Fibroblast of skin of left quadriceps (primary cell): ENCODE data around the gene EPO.
"Not testable (repeated sequence)": the region's sequence is repeated elsewhere in the genome, so short reads cannot be mapped to it uniquely, and the experiment has no call there.

Source experiments
- DNase-seq, 2 experiments: peaks; one replicate each; pipeline ENCODE4 v3.0.0-alpha.2; 2013; ENCODE audit warnings: low read depth in 2 of 2

Gene EPO

GRCh38 chr7:100705320-100705752 lies 14.9 kb upstream of the EPO start:
- peak; percentile 36 to 37 for DNase-seq

GRCh38 chr7:100705753-100706671 lies 14.3 kb upstream of the EPO start, which contains the start of gene POP7:
POP7 (plus strand) TSS chr7:100706121; CDS start chr7:100706831, 710 bp downstream.
- peak; percentile 96 to 97 for DNase-seq

GRCh38 chr7:100706672-100707311 lies 13.5 kb upstream of the EPO start:
- no peak for DNase-seq

DNA sequence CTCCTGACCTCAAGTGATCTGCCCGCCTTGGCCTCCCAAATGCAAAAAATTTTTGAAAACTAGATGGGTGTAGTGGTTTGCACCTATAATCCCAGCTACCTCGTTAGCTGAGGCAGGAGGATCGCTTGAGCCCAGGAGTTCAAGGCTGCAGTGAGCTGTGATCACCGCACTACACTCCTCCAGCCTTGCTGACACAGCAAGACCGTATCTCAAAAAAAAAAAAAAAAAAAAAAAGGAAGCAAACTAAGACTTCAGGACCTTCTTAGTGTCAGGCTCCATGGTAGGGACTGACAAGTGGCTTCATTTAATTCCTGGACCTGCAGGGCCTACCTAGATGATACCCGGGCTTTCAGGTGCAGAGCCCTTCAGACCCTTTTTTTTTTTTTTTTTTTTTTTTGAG lies 11.9 kb upstream of the EPO start:
- DNase-seq, result no peak

DNA sequence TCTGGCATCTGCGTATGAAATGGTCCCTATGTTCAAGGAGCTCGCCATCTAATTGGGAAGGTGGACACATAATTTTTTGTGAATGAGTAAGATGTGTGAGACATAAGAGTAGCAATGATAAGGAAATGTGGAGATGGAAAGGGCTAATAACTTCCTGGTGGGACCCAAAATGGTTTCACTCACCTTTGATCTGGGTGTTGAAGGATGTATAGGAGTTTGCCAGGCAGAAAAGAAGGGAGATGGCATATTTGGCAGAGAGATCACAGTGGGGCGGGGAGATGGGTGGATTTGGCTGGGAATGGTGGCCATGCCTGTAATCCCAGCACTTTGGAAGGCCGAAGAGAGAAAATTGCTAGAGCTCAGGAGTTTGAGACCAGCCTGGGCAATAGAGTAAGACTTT lies 9.8 kb upstream of the EPO start:
- no peak for DNase-seq

GRCh38 chr7:100711369-100711768 lies 8.9 kb upstream of the EPO start:
- no peak for DNase-seq

DNA sequence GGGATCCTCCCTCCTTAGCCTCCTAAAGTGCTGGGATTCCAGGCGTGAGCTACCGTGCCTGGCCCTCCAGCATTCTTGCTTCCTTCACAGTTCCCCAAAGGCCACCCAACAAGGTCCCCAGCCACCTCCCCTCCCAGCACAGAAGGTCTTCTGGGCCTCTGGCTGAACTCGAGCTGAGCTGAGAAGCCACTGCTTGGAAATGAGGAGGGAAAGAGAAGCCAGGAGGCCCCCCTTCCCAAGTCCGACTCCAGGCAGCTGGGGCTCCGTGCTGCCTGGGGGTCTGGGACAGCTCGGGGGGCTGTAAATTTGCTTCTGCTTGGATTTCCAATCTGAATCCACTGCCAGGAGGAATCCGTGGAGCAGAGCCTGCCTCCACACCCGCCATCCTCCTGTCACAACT lies 5.5 kb upstream of the EPO start:
- DNase-seq, result no peak

DNA sequence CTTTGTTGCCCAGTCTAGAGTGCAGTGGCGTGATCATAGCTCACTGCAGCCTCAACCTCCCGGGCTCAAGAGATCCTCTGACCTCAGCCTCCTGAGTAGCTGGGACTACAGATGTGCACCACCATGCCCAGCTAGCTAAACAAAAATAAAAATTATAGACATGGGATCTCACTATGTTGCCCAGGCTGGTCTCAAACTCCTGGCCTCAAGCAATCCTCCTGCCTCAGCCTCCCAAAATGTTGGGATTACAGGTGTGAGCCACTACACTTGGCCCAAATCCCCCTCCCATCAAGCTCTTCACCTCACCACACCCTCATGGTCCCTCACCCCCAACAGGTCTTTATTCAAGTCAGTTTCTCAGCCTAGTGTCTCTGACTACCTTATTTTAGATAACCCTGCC lies 3.2 kb upstream of the EPO start:
- DNase-seq, result not testable (repeated sequence)

DNA sequence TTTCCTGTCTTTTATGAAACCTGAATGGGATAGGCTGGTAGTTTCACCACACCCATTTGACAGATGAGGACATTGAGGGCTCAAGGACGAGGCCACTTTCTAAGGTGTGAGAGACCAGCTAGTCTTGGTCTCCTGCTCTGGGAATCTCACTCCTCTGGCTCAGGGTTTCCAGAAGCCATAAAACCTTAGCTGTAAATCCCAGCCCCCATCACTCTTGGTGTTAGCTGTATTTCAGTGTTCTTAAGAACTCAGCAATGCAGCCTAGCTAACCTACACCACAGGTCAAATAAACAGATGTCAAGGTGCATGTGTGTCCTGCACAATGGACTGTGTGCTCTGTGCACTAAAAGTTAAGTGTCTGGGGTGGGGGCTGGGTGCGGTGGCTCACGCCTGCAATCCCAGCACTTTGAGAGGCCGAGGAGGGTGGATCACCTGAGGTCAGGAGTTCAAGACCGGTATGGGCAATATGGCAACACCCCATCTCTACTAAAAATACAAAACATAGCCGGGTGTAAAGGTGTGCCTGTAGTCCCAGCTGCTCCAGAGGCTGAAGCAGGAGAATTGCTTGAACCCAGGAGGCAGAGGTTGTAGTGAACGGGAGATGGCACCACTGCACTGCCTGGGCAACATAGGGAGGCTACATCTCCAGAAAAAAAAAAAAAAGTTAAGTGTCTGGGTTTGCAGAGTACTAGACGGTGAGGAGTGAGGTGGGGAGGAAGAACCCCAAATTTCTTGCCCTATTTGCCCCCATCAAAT lies 567 bp upstream of the EPO start:
- DNase-seq, result peak in 1 of 2 experiments; percentile 18

DNA sequence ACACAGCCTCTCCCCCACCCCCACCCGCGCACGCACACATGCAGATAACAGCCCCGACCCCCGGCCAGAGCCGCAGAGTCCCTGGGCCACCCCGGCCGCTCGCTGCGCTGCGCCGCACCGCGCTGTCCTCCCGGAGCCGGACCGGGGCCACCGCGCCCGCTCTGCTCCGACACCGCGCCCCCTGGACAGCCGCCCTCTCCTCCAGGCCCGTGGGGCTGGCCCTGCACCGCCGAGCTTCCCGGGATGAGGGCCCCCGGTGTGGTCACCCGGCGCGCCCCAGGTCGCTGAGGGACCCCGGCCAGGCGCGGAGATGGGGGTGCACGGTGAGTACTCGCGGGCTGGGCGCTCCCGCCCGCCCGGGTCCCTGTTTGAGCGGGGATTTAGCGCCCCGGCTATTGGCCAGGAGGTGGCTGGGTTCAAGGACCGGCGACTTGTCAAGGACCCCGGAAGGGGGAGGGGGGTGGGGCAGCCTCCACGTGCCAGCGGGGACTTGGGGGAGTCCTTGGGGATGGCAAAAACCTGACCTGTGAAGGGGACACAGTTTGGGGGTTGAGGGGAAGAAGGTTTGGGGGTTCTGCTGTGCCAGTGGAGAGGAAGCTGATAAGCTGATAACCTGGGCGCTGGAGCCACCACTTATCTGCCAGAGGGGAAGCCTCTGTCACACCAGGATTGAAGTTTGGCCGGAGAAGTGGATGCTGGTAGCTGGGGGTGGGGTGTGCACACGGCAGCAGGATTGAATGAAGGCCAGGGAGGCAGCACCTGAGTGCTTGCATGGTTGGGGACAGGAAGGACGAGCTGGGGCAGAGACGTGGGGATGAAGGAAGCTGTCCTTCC lies 620 bp downstream of the EPO start:
- no peak for DNase-seq

GRCh38 chr7:100721505-100721812 lies 1.2 kb downstream of the EPO start:
- no peak for DNase-seq

GRCh38 chr7:100722480-100723212 lies 2.4 kb downstream of the EPO start:
- no peak for DNase-seq

GRCh38 chr7:100723732-100724275 lies 3.5 kb downstream of the EPO start:
- no peak for DNase-seq

DNA sequence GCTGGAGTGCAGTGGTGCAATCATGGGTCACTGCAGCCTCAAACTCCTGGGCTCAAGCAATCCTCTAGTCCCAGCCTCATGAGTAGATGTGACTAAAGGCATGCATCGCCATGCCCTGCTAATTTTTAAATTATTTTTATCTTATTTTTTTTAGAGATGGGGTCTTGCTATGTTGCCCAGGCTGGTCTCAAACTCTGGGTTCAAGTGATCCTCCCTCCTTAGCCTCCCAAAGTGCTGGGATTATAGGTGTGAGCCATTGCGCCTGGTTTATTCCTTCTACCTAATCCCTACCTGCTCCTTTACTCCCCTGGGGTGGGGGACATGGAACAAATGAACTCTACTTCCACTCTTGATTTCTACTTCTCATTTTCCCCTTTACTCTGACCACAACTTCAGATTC lies 4.1 kb downstream of the EPO start:
- not testable (repeated sequence) for DNase-seq

- peak; percentile 92 to 93 for DNase-seq
Measured at GRCh38 chr7:100726996-100727761, 6.9 kb downstream of the EPO start.

DNA sequence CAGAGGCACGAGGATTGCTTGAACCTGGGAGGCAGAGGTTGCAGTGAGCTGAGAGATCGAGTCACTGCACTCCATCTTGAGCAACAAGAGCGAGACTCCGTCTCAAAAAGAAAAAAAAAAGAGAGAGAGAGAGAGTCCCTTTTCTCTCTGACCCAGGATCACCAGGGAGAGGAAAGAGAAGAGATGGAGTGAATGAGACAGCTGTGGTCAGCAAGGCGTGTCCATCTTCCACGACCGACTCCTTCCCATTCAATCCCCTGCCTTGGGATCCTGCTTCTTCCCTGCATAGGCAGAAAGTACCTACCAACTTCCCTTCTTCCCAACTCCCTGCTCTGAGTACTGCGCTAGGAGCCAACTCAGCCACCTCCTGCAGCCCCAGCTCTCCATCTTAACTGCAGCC lies 7.9 kb downstream of the EPO start:
- no peak for DNase-seq

GRCh38 chr7:100730136-100730800 lies 10.0 kb downstream of the EPO start:
- DNase-seq, result no peak

DNA sequence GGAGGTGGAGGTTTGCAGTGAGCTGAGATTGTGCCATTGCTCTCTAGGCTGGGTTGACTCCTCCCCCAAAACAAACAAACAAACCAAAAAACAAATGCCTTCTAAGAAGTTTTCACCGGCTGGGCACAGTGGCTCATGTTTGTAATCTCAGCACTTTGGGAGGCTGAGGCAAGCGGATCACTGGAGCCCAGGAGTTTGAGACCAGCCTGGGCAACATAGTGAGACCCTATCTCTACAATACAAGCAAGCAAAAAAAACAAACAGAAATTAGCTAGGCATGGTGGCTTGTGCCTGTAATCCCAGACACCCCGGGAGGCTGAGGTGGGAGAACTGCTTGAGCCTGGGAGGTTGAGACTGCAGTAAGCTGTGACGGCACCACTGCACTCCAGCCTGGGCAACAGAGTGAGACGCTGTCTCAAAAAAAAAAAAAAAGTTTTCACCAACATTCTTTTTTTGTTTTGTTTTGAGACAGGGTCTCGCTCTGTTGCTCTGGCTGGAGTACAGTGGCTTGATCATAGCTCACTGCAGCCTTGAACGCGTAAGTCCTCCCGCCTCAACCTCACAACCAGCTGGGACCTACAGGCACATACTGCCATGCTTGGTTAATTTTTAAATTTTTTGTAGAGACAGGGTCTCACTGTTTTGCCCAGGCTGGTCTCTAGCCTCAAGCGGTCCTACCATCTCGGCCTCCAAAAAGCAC lies 11.8 kb downstream of the EPO start:
- no peak for DNase-seq

- DNase-seq, result no peak
Measured at GRCh38 chr7:100735730-100736129, 15.5 kb downstream of the EPO start.
